ENCODE results near the gene ZNF75A.

- TF ChIP-seq CTCF (IDR thresholded peaks at IDR 0.05; ENCODE audit: low read depth, low read length, missing input control) (no peak), SP1 (IDR thresholded peaks at IDR 0.05) (no peak), TAF1 (conservative IDR thresholded peaks at IDR 0.05) (no peak), RAD21 (IDR thresholded peaks at IDR 0.05) (no peak), EGR1 (IDR thresholded peaks at IDR 0.05; ENCODE audit: low read depth in 2 of 2) (no peak), REST (IDR thresholded peaks at IDR 0.05) (no peak)
- TF ChIP-seq, protein P1, sequence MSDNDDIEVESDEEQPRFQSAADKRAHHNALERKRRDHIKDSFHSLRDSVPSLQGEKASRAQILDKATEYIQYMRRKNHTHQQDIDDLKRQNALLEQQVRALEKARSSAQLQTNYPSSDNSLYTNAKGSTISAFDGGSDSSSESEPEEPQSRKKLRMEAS (IDR thresholded peaks at IDR 0.05), result no peak
Observed at GRCh38 chr16:3311496-3311895, 6.2 kb downstream of the ZNF75A start.

Measured in liver (tissue), 3 donors.